Esophagus squamous epithelium (tissue), 4 donors: Measurements from ENCODE around the gene RAP2A.

ENCODE experiments used
- CTCF ChIP-seq, 6 experiments: fragments of 450-650 bp in 4 of 6; fragments of 200-600 bp in 2 of 6; sonication (generic) in 2 of 6; IDR thresholded peaks; one replicate each; pipeline ENCODE4 v1.5.1; 2016 to 2019; ENCODE audit warnings: antibody characterized with exemption in 6 of 6, mild to moderate bottlenecking in 4 of 6, moderate library complexity in 4 of 6
- POLR2A ChIP-seq, 4 donors: fragments of 450-650 bp; IDR thresholded peaks; one replicate each; pipeline ENCODE4 v1.6.1; 2017; ENCODE audit warnings: antibody characterized with exemption in 4 of 4, mild to moderate bottlenecking in 4 of 4, moderate library complexity in 3 of 4

DNA sequence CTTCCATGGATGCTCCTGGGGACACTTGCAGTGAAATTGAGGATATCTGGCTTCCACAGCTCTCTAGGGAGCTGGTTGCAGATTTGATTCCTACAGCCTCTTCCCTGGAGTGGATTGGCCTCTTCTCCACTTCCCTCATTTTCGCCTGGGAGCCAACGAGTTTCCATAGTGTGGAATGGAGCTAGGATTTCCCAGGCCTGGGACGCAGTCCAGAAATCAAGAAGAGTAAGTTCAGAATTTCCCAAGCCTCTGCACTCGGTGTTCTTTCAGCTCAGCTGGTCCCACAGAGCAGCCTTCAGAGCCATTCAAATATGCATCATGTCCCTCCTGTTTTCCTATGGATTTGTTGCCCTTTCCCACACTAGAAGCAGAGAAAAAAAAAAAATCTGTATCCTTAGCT, 68.2 kb downstream of the RAP2A start:
- no peak for TF ChIP-seq CTCF (IDR thresholded peaks at IDR 0.05)
- no peak for TF ChIP-seq POLR2A (IDR thresholded peaks at IDR 0.05)
